Activated B cell treated with CpG ODN at 0.5 μM for 24 hours (primary cell): ENCODE data around the gene MRPL16. TPM values are rescaled to one million over a fixed set of nuclear protein-coding genes. Genes with fewer than 3 reads are reported as not detected.

Source experiments
- ATAC-seq: fragments of 200-7000 bp; cut with Tn5 transposase; one replicate; pipeline ENCODE4 v1.10.0; 2021; ENCODE audit warnings: low read depth, mild to moderate bottlenecking, moderate library complexity
- CTCF ChIA-PET: fragments of 350-600 bp; sonication (Branson Sonifier 250); formaldehyde crosslinking; loops from one replicate; lab custom pipeline; 2021; ENCODE audit warnings: antibody characterized with exemption; lab: Charles Lee
- POLR2A ChIA-PET: fragments of 350-600 bp; sonication (Branson Sonifier 250); formaldehyde crosslinking; loops from one replicate; lab custom pipeline; 2021; ENCODE audit warnings: antibody characterized with exemption; lab: Charles Lee
- DNase-seq: peaks from one replicate; pipeline ENCODE4 v3.0.0; 2022
- H3K27ac Mint-ChIP-seq: one replicate; pipeline ENCODE4 v1.8.0; 2020; ENCODE audit warnings: mixed read lengths
- H3K27me3 Mint-ChIP-seq: one replicate; pipeline ENCODE4 v1.8.0; 2021; ENCODE audit warnings: mixed read lengths
- H3K36me3 Mint-ChIP-seq: one replicate; pipeline ENCODE4 v1.8.0; 2021; ENCODE audit warnings: low read depth, mixed read lengths
- H3K4me1 Mint-ChIP-seq: one replicate; pipeline ENCODE4 v1.8.0; 2021; ENCODE audit warnings: mixed read lengths
- H3K4me3 Mint-ChIP-seq: one replicate; pipeline ENCODE4 v1.8.0; 2020; ENCODE audit warnings: mild to moderate bottlenecking, mixed read lengths
- H3K9me3 Mint-ChIP-seq: one replicate; pipeline ENCODE4 v1.8.0; 2020; ENCODE audit warnings: mixed read lengths
- intact Hi-C: fragments of 100-400 bp; cut with micrococcal nuclease; formaldehyde crosslinking; loops from one replicate; pipeline ENCODE4 v1.15.1; 2024
- total RNA-seq: library from RNA; stranded (reverse); gene quantifications from 2 replicates; pipeline ENCODE4 v1.2.3, GENCODE V29; 2022
- TF ChIP-seq, protein P1 (sequence below): fragments of 200-600 bp; IDR thresholded peaks from one replicate; pipeline ENCODE4 v1.8.0; 2022; ENCODE audit warnings: antibody characterized with exemption, mild to moderate bottlenecking

The MRPL16 gene
- total RNA-seq, 1 donor from 2014 or later, result 57.7 TPM

DNA sequence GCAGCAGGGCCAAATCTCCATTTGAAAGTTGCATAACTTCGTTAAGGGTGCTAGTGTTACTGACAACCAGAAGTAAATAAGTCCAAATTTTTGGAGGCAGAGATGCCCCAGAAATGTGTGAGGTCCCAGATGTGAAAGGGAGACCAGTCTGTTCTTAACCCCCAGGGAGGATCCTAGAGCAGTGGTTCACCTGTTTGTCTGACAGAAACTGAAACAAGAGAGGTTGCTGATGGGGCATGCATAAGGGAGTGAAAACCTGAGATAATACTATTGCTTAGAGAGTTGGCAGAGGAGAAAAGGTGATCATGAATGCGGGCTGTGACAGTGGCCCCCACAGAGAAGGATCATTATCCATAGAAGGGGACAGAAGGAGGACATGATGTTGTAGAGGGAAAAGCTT lies 30.9 kb upstream of the MRPL16 start:
- H3K4me1 Mint-ChIP-seq, result no peaks in the 10 kb centered on the region
- no peaks in the 10 kb centered on the region for H3K9me3 Mint-ChIP-seq
- CTCF ChIA-PET, result no interaction called here
- H3K4me3 Mint-ChIP-seq, result no peak overlapping the region
- H3K27ac Mint-ChIP-seq, result no peak overlapping the region
- POLR2A ChIA-PET, result no interaction called here
- no peak for ATAC-seq
- no peaks in the 10 kb centered on the region for H3K36me3 Mint-ChIP-seq
- no peak for DNase-seq
- TF ChIP-seq, protein P1, sequence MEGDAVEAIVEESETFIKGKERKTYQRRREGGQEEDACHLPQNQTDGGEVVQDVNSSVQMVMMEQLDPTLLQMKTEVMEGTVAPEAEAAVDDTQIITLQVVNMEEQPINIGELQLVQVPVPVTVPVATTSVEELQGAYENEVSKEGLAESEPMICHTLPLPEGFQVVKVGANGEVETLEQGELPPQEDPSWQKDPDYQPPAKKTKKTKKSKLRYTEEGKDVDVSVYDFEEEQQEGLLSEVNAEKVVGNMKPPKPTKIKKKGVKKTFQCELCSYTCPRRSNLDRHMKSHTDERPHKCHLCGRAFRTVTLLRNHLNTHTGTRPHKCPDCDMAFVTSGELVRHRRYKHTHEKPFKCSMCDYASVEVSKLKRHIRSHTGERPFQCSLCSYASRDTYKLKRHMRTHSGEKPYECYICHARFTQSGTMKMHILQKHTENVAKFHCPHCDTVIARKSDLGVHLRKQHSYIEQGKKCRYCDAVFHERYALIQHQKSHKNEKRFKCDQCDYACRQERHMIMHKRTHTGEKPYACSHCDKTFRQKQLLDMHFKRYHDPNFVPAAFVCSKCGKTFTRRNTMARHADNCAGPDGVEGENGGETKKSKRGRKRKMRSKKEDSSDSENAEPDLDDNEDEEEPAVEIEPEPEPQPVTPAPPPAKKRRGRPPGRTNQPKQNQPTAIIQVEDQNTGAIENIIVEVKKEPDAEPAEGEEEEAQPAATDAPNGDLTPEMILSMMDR, result no peak
- intact Hi-C loops, result no loop called here
- peaks cover 10% of the 10 kb centered on the region for H3K27me3 Mint-ChIP-seq

DNA sequence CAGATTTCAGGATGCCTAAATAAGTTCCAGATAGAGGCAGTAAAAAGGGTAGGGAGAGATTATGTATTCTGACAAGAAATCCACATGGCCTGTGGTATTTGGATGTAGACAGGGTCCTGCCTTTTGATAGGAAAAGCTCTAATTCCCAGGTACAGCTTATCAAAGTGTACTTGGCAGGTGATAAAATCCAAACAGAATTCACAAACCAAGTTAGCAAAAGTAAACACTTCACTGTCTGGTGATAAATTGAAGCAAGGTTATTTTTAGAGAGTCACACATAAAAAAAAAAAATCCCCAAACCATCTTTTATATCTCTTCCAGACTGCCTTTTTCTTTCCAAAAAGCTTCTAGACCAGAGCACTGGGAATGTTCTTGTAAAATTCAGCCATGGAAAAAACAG lies 29.0 kb upstream of the MRPL16 start:
- ChIA-PET CTCF (no interaction called here), POLR2A (interaction anchor here (0.7 kb wide), 1 partner anchor 255 kb away, joined by 3 read pairs; no protein-coding TSS in a partner anchor)
- Mint-ChIP-seq H3K4me1 (no peaks in the 10 kb centered on the region), H3K4me3 (no peak overlapping the region), H3K27ac (no peak overlapping the region), H3K36me3 (no peaks in the 10 kb centered on the region), H3K9me3 (no peaks in the 10 kb centered on the region), H3K27me3 (peaks cover 8% of the 10 kb centered on the region)
- intact Hi-C loops, result no loop called here
- no peak for ATAC-seq
- no peak for DNase-seq
- TF ChIP-seq, protein P1, result no peak

DNA sequence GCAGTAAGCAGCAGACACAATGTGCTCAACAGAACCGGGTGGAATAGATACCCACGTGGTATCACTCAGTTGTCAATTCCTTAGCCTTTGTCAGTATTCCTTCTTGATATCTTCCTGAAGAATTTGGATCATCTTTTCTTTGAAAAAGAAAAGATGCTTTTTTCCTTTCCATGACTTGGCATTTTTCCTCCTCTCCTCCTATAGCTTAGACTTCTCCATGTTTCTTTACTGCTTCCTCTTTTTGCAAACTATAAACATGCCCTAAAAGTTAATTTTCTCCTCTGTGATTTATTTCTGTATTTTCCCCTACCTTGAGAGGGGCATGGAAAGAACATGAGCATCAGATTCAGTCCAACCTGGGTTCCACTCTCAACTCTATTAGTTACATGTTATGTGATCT lies 23.0 kb upstream of the MRPL16 start:
- intact Hi-C loops, result no loop called here
- ChIA-PET POLR2A (no interaction called here), CTCF (no interaction called here)
- Mint-ChIP-seq H3K36me3 (no peaks in the 10 kb centered on the region), H3K4me1 (peaks cover 4% of the 10 kb centered on the region), H3K27ac (no peak overlapping the region), H3K27me3 (peaks cover 10% of the 10 kb centered on the region), H3K4me3 (no peak overlapping the region), H3K9me3 (no peaks in the 10 kb centered on the region)
- DNase-seq (no peak), ATAC-seq (no peak)
- TF ChIP-seq, protein P1, result no peak

DNA sequence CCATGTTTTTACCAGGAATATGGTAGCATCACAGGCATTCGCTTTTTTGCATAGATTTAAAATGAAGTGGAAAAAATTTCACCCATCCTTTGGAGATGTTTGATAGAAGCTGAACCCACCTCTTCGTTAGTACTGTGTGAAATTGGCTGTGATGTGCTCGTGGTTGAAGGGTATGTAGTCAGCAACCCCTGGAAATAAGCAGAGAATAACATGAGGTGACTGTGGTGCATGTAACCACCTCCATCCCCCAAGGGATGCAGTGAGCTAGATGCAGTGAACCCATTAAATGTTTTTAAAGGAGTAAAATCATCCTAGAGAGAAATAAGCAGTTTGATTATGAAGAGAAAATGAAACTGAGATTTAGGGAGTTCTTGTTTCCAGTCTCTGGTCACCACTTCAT lies 18.8 kb upstream of the MRPL16 start:
- intact Hi-C loops, result loop anchor here (10.0 kb wide), 2 partner anchors 355 to 515 kb away; partner anchors contain the start of gene MS4A6A
- Mint-ChIP-seq H3K4me1 (peaks cover 4% of the 10 kb centered on the region), H3K9me3 (no peaks in the 10 kb centered on the region), H3K27me3 (peaks cover 2% of the 10 kb centered on the region), H3K27ac (no peak overlapping the region), H3K4me3 (no peak overlapping the region), H3K36me3 (no peaks in the 10 kb centered on the region)
- DNase-seq (no peak), ATAC-seq (no peak)
- TF ChIP-seq, protein P1, result no peak
- ChIA-PET CTCF (no interaction called here), POLR2A (interaction anchor here (0.7 kb wide), 1 partner anchor 844 kb away, joined by 5 read pairs; no protein-coding TSS in a partner anchor)

DNA sequence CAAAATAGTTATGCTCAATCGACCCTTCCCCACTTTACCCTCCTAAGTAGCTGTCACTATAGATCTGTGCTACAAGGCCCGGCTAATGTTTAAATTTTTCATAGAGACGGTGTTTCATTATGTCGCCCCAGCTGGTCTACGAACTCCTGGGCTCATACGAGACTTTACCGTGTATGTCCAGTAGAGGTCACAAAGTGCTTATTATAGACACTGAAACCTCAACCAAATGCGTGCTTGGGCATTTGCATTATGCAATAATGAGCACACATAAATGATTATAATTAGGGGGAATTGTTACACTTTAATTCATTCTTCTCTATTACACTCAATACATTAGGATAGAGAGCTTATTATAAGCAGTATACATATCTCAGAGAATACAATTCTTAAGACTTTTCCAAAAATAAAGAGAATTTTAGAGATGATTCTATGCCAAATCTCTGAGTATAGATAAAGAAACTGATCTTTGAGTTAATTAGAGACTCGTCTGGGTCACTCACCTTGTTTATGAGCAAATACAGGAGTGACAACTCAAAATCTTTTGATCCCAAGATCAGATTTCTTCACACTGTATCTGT lies 12.5 kb upstream of the MRPL16 start:
- no peak for DNase-seq
- POLR2A ChIA-PET, result no interaction called here
- ATAC-seq, result peak; percentile 75
- intact Hi-C loops, result loop anchor here (1.0 to 10.0 kb wide), 5 partner anchors 307 to 809 kb away; partner anchors contain the start of gene MS4A6A
- CTCF ChIA-PET, result interaction anchor here (0.9 kb wide), 2 partner anchors 307 to 442 kb away, joined by 3 to 4 read pairs; no protein-coding TSS in a partner anchor
- Mint-ChIP-seq H3K4me1 (peaks cover 12% of the 10 kb centered on the region), H3K9me3 (no peaks in the 10 kb centered on the region), H3K36me3 (no peaks in the 10 kb centered on the region), H3K4me3 (no peak overlapping the region), H3K27me3 (no peaks in the 10 kb centered on the region), H3K27ac (no peak overlapping the region)
- TF ChIP-seq, protein P1, result peak; percentile 23
